ENCODE measurements around the gene TMEM244. TPM values are rescaled to one million over a fixed set of nuclear protein-coding genes. Genes with fewer than 3 reads are reported as not detected.
"Not testable (repeated sequence)": the region's sequence is repeated elsewhere in the genome, so short reads cannot be mapped to it uniquely, and the experiment has no call there.

The TMEM244 gene
- total RNA-seq, 1 donor, result 0.52 TPM

DNA sequence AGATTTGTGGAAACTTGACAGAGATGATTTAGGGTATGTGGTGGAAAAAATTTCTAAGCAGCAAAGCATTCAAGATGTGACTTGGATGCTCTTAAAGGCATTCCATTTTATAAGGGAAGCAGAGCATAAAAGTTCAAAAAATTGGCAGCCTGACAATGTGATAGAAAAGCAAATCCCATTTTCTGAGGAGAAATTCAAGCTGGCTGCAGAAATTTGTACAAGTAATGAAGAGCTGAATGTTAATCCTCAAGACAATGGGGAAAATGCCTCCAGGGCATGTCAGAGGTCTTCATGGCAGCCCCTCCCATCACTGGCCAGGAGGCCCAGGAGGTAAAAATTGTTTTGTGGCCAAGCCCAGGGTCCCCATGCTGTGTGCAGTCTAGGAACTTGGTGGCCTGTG is 58.2 kb downstream of the TMEM244 start:
- not testable (repeated sequence) for H3K4me3 ChIP-seq (ENCODE audit: low read length); H3K9me3 ChIP-seq (ENCODE audit: low read depth, low read length); H3K4me1 ChIP-seq (ENCODE audit: insufficient read depth, low read length); H3K27me3 ChIP-seq (ENCODE audit: insufficient read depth, low read length)

DNA sequence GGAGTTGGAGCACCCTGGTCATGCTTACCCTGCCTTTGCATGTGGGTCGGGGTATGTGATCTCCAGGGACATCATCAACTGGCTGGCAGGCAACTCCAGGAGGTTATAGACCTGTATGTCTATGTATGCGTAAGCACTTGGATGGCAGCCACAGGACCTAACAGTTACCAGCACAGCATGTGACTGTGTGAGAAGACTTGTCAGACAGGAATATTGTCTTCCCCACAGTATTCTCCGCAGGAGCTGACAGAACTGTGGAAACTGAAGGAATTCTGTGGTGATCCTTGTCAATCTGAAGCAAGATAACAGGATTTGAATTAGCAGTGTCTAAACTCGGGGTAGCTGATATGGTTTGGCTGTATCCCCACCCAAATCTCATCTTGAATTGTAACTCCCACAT is 59.2 kb downstream of the TMEM244 start:
- Histone ChIP-seq H3K4me1 (ENCODE audit: insufficient read depth, low read length) (no peaks in the 10 kb centered on the region), H3K27me3 (ENCODE audit: insufficient read depth, low read length) (peaks cover 2% of the 10 kb centered on the region), H3K4me3 (ENCODE audit: low read length) (no peak overlapping the region), H3K9me3 (ENCODE audit: low read depth, low read length) (no peaks in the 10 kb centered on the region)

DNA sequence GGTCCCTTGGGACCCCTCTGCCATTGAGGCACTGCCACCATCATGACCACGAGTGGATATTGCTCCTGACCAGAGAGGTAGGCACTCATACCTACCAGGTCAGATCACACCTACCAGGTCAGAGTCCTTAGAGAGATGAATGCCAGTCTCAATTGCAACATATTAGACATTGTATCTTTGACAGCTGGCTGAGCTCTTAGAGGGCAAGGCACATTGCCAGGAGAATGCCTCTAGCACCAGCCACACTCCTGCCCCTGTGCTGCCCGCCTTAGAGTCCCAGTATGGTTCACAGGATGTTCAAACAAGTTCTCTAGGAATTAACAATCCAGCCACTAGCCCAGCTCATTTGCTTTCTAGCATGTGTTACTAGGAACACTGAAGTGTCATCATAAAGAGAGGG is 65.9 kb downstream of the TMEM244 start:
- Histone ChIP-seq H3K4me1 (ENCODE audit: insufficient read depth, low read length) (no peaks in the 10 kb centered on the region), H3K27me3 (ENCODE audit: insufficient read depth, low read length) (peaks cover 2% of the 10 kb centered on the region), H3K9me3 (ENCODE audit: low read depth, low read length) (no peaks in the 10 kb centered on the region), H3K4me3 (ENCODE audit: low read length) (no peak overlapping the region)

DNA sequence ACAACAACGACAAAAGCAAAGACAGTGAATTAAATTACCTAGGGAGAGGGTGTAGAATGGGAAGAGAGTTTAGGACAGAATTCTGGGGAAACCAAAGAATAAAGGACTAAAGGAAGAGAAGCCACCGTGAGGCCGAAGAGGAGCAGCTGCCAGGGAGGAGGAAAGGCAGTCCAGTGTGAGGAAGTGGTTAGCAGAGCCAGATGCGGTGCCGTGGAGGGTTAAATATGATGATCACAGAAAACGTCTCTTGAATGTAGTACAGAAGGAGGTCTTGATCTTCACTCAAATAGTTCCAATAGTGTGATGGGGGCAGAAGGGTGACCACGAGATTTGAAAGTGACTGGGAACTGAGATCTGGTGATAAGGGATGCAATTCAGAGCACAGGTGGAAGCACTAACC is 67.7 kb downstream of the TMEM244 start:
- H3K27me3 ChIP-seq (ENCODE audit: insufficient read depth, low read length), result peaks cover 2% of the 10 kb centered on the region
- H3K4me1 ChIP-seq (ENCODE audit: insufficient read depth, low read length), result no peaks in the 10 kb centered on the region
- H3K4me3 ChIP-seq (ENCODE audit: low read length), result no peak overlapping the region
- no peaks in the 10 kb centered on the region for H3K9me3 ChIP-seq (ENCODE audit: low read depth, low read length)

DNA sequence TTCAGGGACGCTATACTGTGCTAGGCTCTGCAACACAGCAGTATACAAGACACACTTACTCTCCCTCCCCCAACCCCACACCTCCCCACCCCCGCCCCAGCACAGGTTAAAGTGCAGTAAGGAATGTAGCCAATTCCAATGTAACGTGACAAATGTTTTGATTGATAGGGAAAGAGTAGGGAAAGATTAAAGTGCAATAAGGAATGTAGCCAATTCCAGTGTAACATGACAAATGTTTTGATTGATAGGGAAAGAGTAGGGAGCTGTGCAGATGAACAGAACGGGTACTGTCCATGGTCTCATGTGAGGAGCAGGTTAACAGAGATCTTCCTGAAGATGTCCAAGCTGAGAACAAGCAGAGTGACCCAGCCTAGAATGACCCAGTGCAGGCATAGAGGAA is 69.1 kb downstream of the TMEM244 start:
- no peak overlapping the region for H3K4me3 ChIP-seq (ENCODE audit: low read length)
- H3K9me3 ChIP-seq (ENCODE audit: low read depth, low read length), result no peaks in the 10 kb centered on the region
- H3K27me3 ChIP-seq (ENCODE audit: insufficient read depth, low read length), result no peaks in the 10 kb centered on the region
- H3K4me1 ChIP-seq (ENCODE audit: insufficient read depth, low read length), result no peaks in the 10 kb centered on the region

DNA sequence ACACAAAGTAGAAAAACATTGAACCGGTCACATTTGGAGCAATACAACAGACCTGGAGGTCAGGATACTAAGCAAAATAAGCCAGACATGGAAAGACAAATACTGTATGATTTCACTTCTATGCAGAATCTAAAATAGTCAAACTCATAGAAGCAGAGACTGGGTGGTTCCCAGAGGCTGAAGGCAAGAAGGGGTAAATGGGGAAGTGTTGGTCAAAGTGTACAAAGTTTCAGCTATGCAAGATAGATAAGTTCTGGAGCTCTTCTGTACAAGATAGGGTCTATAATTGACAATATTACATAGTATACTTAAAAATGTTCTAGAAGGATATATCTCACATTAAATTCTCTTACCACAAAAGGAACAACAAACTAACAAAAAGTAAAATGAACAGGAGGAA is 70.3 kb downstream of the TMEM244 start:
- Histone ChIP-seq H3K9me3 (ENCODE audit: low read depth, low read length) (no peaks in the 10 kb centered on the region), H3K4me3 (ENCODE audit: low read length) (no peak overlapping the region), H3K4me1 (ENCODE audit: insufficient read depth, low read length) (no peaks in the 10 kb centered on the region), H3K27me3 (ENCODE audit: insufficient read depth, low read length) (no peaks in the 10 kb centered on the region)

DNA sequence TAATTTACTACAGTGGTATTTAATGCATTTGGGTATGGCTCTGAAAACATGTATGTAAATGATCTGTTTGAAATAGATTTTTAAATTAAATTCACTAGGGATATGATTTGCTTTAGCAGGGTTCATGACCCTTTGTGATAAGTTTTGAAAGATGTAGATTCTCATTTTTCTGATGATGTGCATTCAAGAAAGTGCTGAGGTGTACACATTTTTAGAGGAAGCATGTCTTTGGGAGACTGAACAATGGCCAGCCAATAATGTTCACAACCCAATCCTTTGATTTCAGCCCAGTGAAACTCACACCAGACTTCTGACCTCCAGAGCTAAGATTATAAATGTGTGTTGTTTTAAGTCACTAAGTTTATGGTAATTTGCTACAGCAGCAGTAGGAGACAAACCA is 71.1 kb downstream of the TMEM244 start:
- Histone ChIP-seq H3K9me3 (ENCODE audit: low read depth, low read length) (no peaks in the 10 kb centered on the region), H3K27me3 (ENCODE audit: insufficient read depth, low read length) (no peaks in the 10 kb centered on the region), H3K4me3 (ENCODE audit: low read length) (no peak overlapping the region), H3K4me1 (ENCODE audit: insufficient read depth, low read length) (no peaks in the 10 kb centered on the region)

DNA sequence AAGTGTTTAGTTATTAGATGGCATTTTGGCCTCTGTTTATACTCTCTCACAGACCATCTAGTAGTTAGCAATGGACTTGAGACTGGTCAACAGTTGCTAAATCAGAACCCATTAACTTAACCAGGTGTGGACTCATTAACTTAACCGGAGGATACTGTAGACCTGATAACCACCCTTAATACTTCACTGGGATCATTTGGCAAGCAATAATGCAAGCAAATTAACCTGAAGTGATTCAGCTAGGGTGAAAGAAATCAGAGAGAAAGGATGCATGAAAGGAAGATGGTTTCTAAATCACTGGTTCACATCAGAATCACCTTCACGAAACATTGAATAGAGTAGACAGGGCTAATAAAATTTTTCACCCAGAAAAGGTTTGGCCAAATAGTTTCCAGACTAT is 73.3 kb downstream of the TMEM244 start:
- Histone ChIP-seq H3K27me3 (ENCODE audit: insufficient read depth, low read length) (no peaks in the 10 kb centered on the region), H3K9me3 (ENCODE audit: low read depth, low read length) (no peaks in the 10 kb centered on the region), H3K4me1 (ENCODE audit: insufficient read depth, low read length) (no peaks in the 10 kb centered on the region), H3K4me3 (ENCODE audit: low read length) (no peak overlapping the region)

DNA sequence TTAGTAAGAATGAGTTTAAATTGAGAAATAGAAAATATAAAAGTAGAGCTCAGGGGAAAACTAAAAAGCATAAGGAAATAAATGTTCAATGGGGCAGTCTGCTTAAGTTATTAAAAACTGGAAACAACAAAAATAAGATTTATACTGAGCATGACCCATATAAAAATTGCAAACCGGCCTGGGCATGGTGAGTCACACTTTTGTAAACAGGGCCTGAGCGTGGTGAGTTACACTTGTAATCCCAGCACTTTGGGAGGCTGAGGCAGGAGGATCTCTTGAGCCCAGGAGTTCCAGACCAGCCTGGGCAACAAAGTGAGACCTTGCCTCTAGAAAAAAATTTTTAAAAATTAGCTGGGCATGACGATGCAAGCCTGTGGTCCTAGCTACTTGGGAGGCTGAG is 74.6 kb downstream of the TMEM244 start:
- Histone ChIP-seq H3K27me3 (ENCODE audit: insufficient read depth, low read length) (no peaks in the 10 kb centered on the region), H3K4me3 (ENCODE audit: low read length) (no peak overlapping the region), H3K9me3 (ENCODE audit: low read depth, low read length) (no peaks in the 10 kb centered on the region), H3K4me1 (ENCODE audit: insufficient read depth, low read length) (no peaks in the 10 kb centered on the region)

DNA sequence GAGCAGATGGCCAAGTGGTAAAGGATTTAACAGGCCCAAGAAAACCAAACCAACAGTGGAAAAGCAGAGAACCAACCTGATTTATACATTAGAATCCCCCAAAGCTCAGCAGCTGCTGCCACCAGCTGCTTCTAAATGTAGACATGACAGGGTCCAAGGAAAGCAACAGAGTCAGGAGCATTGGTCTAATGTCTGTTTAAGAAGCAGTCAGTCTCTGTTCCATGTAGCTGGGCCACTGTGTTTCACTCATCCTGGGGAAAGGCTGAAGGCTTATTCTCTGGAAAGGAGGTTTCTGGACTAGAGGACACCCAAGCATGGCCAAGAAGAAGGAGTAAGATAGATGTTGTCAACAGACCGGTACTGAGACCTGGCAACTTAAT is 75.4 kb downstream of the TMEM244 start:
- no peaks in the 10 kb centered on the region for H3K27me3 ChIP-seq (ENCODE audit: insufficient read depth, low read length)
- H3K4me3 ChIP-seq (ENCODE audit: low read length), result no peak overlapping the region
- H3K9me3 ChIP-seq (ENCODE audit: low read depth, low read length), result no peaks in the 10 kb centered on the region
- no peaks in the 10 kb centered on the region for H3K4me1 ChIP-seq (ENCODE audit: insufficient read depth, low read length)

DNA sequence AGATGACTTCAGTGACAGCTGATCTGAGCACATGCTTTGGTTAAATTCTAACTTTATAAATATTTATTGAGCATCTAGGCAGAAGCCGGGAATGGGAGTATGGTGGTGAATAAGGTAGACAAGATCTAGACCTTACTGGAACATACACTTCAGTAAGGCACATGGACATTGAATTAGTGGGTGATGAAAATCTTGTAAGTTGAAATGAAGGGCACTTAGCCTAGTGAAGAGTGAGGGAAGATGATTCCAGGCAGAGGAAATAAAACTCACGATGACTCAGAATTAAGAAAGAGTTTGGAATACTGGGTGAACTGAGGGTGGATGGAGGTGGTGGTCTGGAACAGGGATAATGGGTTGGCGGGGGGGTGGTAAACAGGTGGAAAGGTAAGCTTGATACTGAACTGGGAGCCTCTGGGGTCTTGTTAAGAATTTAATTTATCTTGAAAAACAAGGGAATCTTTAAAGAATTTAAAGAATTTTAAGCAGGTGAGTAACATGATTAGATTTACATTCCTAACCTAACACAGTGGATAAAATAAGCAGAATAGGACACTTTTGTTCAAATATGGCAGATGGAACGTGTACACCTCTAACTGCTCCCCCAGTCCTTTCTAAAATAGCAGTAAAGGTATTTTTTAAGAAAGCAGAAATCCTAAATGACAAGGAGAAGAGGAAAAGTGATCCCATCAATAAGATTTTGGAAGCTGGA is 75.9 kb downstream of the TMEM244 start:
- Histone ChIP-seq H3K4me1 (ENCODE audit: insufficient read depth, low read length) (no peaks in the 10 kb centered on the region), H3K4me3 (ENCODE audit: low read length) (no peak overlapping the region), H3K9me3 (ENCODE audit: low read depth, low read length) (no peaks in the 10 kb centered on the region), H3K27me3 (ENCODE audit: insufficient read depth, low read length) (no peaks in the 10 kb centered on the region)

Other genes starting within 250 kb of the TMEM244 start
- gene ARHGAP18, start 151.1 kb downstream of the TMEM244 start, total RNA-seq, result 14.3 TPM
- gene L3MBTL3, start 157.3 kb upstream of the TMEM244 start, total RNA-seq, result 41.2 TPM

All from mononuclear cell (primary cell).